A549 (cell line): Measurements from ENCODE around the gene AIG1. TPM values are rescaled to one million over a fixed set of nuclear protein-coding genes. Genes with fewer than 3 reads are reported as not detected.

Experiments used
- ATAC-seq, 2 experiments: fragments of 200-7000 bp in 1 of 2; fragments of >200 bp in 1 of 2; cut with Nextera tagmentation in 1 of 2; cut with Tn5 transposase in 1 of 2; 3 replicates each; pipeline versions ENCODE4 v1.8.0 to v1.9.1; 2018 to 2020; ENCODE audit warnings: mild to moderate bottlenecking in 1 of 2, moderate library complexity in 1 of 2
- CTCF ChIA-PET: fragments of 300-600 bp; sonication (Branson Sonifier 250); formaldehyde crosslinking; extraction: SDS; loops from one replicate; lab custom pipeline; 2021; ENCODE audit warnings: antibody characterized with exemption, inconsistent platforms; lab: Yijun Ruan, JAX
- POLR2A ChIA-PET: fragments of 350-600 bp; formaldehyde crosslinking; extraction: SDS; loops from one replicate; lab custom pipeline; 2021; ENCODE audit warnings: antibody characterized with exemption, inconsistent platforms; lab: Yijun Ruan, JAX
- DNase-seq, 2 experiments: peaks; one replicate each; pipeline versions ENCODE4 v3.0.0 to v3.0.0-alpha.2; 2011 to 2016; ENCODE audit warnings: low read depth in 1 of 2, low spot score in 1 of 2
- FAIRE-seq: peaks from 2 replicates; lab custom pipeline; 2011; peaks lifted over from hg19 to GRCh38; lab: Jason Lieb, UNC
- H3K27ac ChIP-seq, 2 experiments: fragments of >200 bp; sonication (Bioruptor Twin); formaldehyde crosslinking; 3 replicates each; pipeline ENCODE4 v1.5.1; 2016 to 2017
- H3K4me1 ChIP-seq: fragments of >200 bp; sonication (Bioruptor Twin); formaldehyde crosslinking; 3 replicates; pipeline ENCODE4 v1.6.1; 2016
- H3K4me2 ChIP-seq: fragments of >200 bp; sonication (Bioruptor Twin); formaldehyde crosslinking; 3 replicates; pipeline ENCODE4 v1.6.1; 2016
- H3K4me3 ChIP-seq: fragments of >200 bp; sonication (Bioruptor Twin); formaldehyde crosslinking; 3 replicates; pipeline ENCODE4 v1.5.1; 2016
- H3K9me3 ChIP-seq: fragments of >200 bp; sonication (Bioruptor Twin); formaldehyde crosslinking; 3 replicates; pipeline ENCODE4 v1.6.1; 2016
- BHLHE40 ChIP-seq: IDR thresholded peaks from 2 replicates; pipeline ENCODE4 v1.6.1; 2012; ENCODE audit warnings: low read depth, low read length, inconsistent platforms
- CEBPB ChIP-seq, 2 experiments: fragments of >200 bp in 1 of 2; sonication (Bioruptor Twin) in 1 of 2; formaldehyde crosslinking in 1 of 2; IDR thresholded peaks; 2 replicates each; pipeline ENCODE4 v1.6.1; 2012 to 2016
- EHMT2 ChIP-seq: fragments of 200-600 bp; sonication (generic); IDR thresholded peaks from 2 replicates; pipeline ENCODE4 v1.6.1; 2016; ENCODE audit warnings: antibody characterized with exemption, low read depth, mild to moderate bottlenecking, moderate library complexity
- EP300 ChIP-seq, 2 experiments: fragments of >200 bp; sonication (Bioruptor Twin); formaldehyde crosslinking; IDR thresholded peaks; 2 replicates in 1 of 2; 3 replicates in 1 of 2; pipeline ENCODE4 v1.6.1; 2016 to 2017
- ESRRA ChIP-seq: fragments of 150-350 bp; IDR thresholded peaks from 2 replicates; pipeline ENCODE4 v1.6.1; 2014; ENCODE audit warnings: mild to moderate bottlenecking, low read length, borderline replicate concordance
- FOSB ChIP-seq: fragments of 250-450 bp; sonication (Bioruptor Pico); IDR thresholded peaks from 2 replicates; pipeline ENCODE4 v1.5.0; 2020; ENCODE audit warnings: mild to moderate bottlenecking, moderate library complexity
- FOSL2 ChIP-seq, 2 experiments: fragments of 450-650 bp in 1 of 2; fragments of >200 bp in 1 of 2; sonication (Bioruptor Twin) in 1 of 2; formaldehyde crosslinking; IDR thresholded peaks; 2 replicates each; pipeline versions ENCODE4 v1.5.0 to v1.6.1; 2016 to 2020; ENCODE audit warnings: mild to moderate bottlenecking in 1 of 2, moderate library complexity in 1 of 2
- HDAC2 ChIP-seq: fragments of 200-600 bp; sonication (generic); IDR thresholded peaks from 2 replicates; pipeline ENCODE4 v1.6.1; 2016
- KDM1A ChIP-seq: fragments of 200-600 bp; sonication (generic); IDR thresholded peaks from 2 replicates; pipeline ENCODE4 v1.6.1; 2016; ENCODE audit warnings: low read depth, mild to moderate bottlenecking
- MAX ChIP-seq: IDR thresholded peaks from 2 replicates; pipeline ENCODE4 v1.6.1; 2012
- MAZ ChIP-seq: fragments of 150-350 bp; IDR thresholded peaks from 2 replicates; pipeline ENCODE4 v1.6.1; 2014; ENCODE audit warnings: antibody characterized with exemption, low read depth, low read length, borderline replicate concordance
- MYC ChIP-seq: IDR thresholded peaks from 2 replicates; pipeline ENCODE4 v1.6.1; 2012; ENCODE audit warnings: mild to moderate bottlenecking, inconsistent platforms, low read length, improper control_type of control experiment, borderline replicate concordance
- NFE2L2 ChIP-seq: fragments of 150-350 bp; conservative IDR thresholded peaks from 2 replicates; pipeline ENCODE4 v1.6.1; 2014; ENCODE audit warnings: low read length
- NPAS2 ChIP-seq: fragments of 250-450 bp; sonication (Bioruptor Pico); IDR thresholded peaks from 2 replicates; pipeline ENCODE4 v1.8.0; 2022; ENCODE audit warnings: mild to moderate bottlenecking, moderate library complexity, borderline replicate concordance
- NR3C1 ChIP-seq: fragments of >200 bp; sonication (Bioruptor Twin); formaldehyde crosslinking; IDR thresholded peaks from 3 replicates; pipeline ENCODE4 v1.6.1; 2017
- POLR2A ChIP-seq: IDR thresholded peaks from 2 replicates; pipeline ENCODE4 v1.6.1; 2012; ENCODE audit warnings: mild to moderate bottlenecking, low read length
- POLR2AphosphoS2 ChIP-seq: conservative IDR thresholded peaks from 2 replicates; pipeline ENCODE4 v1.6.1; 2012; ENCODE audit warnings: low read length, improper control_type of control experiment, inconsistent platforms
- RAD21 ChIP-seq, 2 experiments: fragments of >200 bp in 1 of 2; sonication (Bioruptor Twin) in 1 of 2; formaldehyde crosslinking in 1 of 2; IDR thresholded peaks in 1 of 2; conservative IDR thresholded peaks in 1 of 2; 2 replicates in 1 of 2; 3 replicates in 1 of 2; pipeline ENCODE4 v1.6.1; 2012 to 2018; ENCODE audit warnings: inconsistent platforms in 1 of 2
- RFX5 ChIP-seq: fragments of 450-650 bp; IDR thresholded peaks from 2 replicates; pipeline ENCODE4 v1.7.1; 2014; ENCODE audit warnings: antibody characterized with exemption, mild to moderate bottlenecking, moderate library complexity
- RNF2 ChIP-seq: fragments of 200-600 bp; sonication (generic); IDR thresholded peaks from 2 replicates; pipeline ENCODE4 v1.6.1; 2016; ENCODE audit warnings: low read depth, mild to moderate bottlenecking, antibody characterized with exemption, moderate library complexity, borderline replicate concordance
- SREBF2 ChIP-seq: fragments of 450-650 bp; IDR thresholded peaks from 2 replicates; pipeline ENCODE4 v1.6.1; 2014; ENCODE audit warnings: mild to moderate bottlenecking, moderate library complexity
- TP53 ChIP-seq: fragments of 250-450 bp; sonication (Bioruptor Pico); IDR thresholded peaks from 2 replicates; pipeline ENCODE4 v1.5.0; 2021; ENCODE audit warnings: mild to moderate bottlenecking, moderate library complexity
- ZFP36 ChIP-seq: fragments of 450-650 bp; IDR thresholded peaks from 2 replicates; pipeline ENCODE4 v1.6.1; 2014; ENCODE audit warnings: borderline replicate concordance; ENCODE audit not compliant: partially characterized antibody
- WGBS: methylation state at CpG from one replicate; pipeline ENCODE4 v1.1.6; 2017; ENCODE audit errors: missing lambda C conversion rate; 5-methylcytosine and 5-hydroxymethylcytosine counted together
- polyA plus RNA-seq, 4 experiments: library from polyadenylated mRNA; depleted of rRNA in 3 of 4; stranded (reverse); fragments of >200 nt; fragmentation: RNase III in 1 of 4; extraction: RNeasy Plus Mini Kit Qiagen cat#74134 plus additional on column Dnase treatment in 1 of 4; gene quantifications; 2 replicates in 3 of 4; 3 replicates in 1 of 4; pipeline ENCODE4 v1.2.3, GENCODE V29; 2011 to 2017
- TF ChIP-seq, protein P1 (sequence below): fragments of 150-350 bp; IDR thresholded peaks from 2 replicates; pipeline ENCODE4 v1.6.1; 2014; ENCODE audit warnings: low read depth, mild to moderate bottlenecking, low read length
- TF ChIP-seq, protein P2 (sequence below): fragments of 250-450 bp; sonication (Bioruptor Pico); IDR thresholded peaks from 2 replicates; pipeline ENCODE4 v1.5.0; 2020; ENCODE audit warnings: low read depth, mild to moderate bottlenecking, moderate library complexity
- TF ChIP-seq, protein P3 (sequence below): fragments of 250-450 bp; sonication (Bioruptor Pico); IDR thresholded peaks from 2 replicates; pipeline ENCODE4 v1.5.0; 2021; ENCODE audit warnings: mild to moderate bottlenecking, moderate library complexity, borderline replicate concordance
- TF ChIP-seq, protein P4 (sequence below): IDR thresholded peaks from 2 replicates; pipeline ENCODE4 v1.6.1; 2012; ENCODE audit warnings: low read depth, borderline replicate concordance
- TF ChIP-seq, protein P5 (sequence below): fragments of 200-600 bp; sonication (generic); IDR thresholded peaks from 2 replicates; pipeline ENCODE4 v1.6.1; 2016; ENCODE audit warnings: antibody characterized with exemption, mild to moderate bottlenecking, moderate library complexity

The AIG1 gene
- polyA plus RNA-seq, 2 of the 4 experiments (the other 2 are of a cell fraction): 29.5 to 38.3 TPM

- TF ChIP-seq MAX: no peak
- TF ChIP-seq POLR2A: no peak
- TF ChIP-seq KDM1A: no peak
- no peak for TF ChIP-seq NR3C1
- no peak for TF ChIP-seq RAD21 (conservative IDR thresholded peaks at IDR 0.05 in 1 of 2, IDR thresholded peaks at IDR 0.05 in 1 of 2)
- no peak for TF ChIP-seq RFX5
- TF ChIP-seq ESRRA: no peak
- TF ChIP-seq, protein P1, sequence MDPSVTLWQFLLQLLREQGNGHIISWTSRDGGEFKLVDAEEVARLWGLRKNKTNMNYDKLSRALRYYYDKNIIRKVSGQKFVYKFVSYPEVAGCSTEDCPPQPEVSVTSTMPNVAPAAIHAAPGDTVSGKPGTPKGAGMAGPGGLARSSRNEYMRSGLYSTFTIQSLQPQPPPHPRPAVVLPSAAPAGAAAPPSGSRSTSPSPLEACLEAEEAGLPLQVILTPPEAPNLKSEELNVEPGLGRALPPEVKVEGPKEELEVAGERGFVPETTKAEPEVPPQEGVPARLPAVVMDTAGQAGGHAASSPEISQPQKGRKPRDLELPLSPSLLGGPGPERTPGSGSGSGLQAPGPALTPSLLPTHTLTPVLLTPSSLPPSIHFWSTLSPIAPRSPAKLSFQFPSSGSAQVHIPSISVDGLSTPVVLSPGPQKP: no peak
- no peak for TF ChIP-seq HDAC2
- no peak for TF ChIP-seq NPAS2
- Histone ChIP-seq H3K27ac (no peak overlapping the region), H3K4me2 (no peak overlapping the region), H3K9me3 (no peaks in the 10 kb centered on the region), H3K4me1 (no peaks in the 10 kb centered on the region), H3K4me3 (no peak overlapping the region)
- no peak for DNase-seq
- no peak for FAIRE-seq
- ChIA-PET CTCF (no interaction called here), POLR2A (no interaction called here)
- ATAC-seq: no peak
- 100% methylated on average over 1 of the region's 1 CpG for WGBS
Measured at GRCh38 chr6:143117108-143117507, 56.4 kb downstream of the AIG1 start.

- no peak overlapping the region for H3K4me3 ChIP-seq
- WGBS: 84% methylated on average over 2 of the region's 2 CpGs
- DNase-seq (no peak), ATAC-seq (no peak), FAIRE-seq (no peak)
- ChIA-PET CTCF (no interaction called here), POLR2A (no interaction called here)
- H3K4me1 ChIP-seq: no peaks in the 10 kb centered on the region
- no peaks in the 10 kb centered on the region for H3K9me3 ChIP-seq
- TF ChIP-seq BHLHE40 (no peak), EHMT2 (no peak), MAZ (no peak), HDAC2 (no peak), NFE2L2 (no peak), ZFP36 (no peak), FOSB (CRISPR knock-in tag) (no peak), EP300 (IDR thresholded peaks at IDR 0.05) (no peak)
- TF ChIP-seq, protein P2, sequence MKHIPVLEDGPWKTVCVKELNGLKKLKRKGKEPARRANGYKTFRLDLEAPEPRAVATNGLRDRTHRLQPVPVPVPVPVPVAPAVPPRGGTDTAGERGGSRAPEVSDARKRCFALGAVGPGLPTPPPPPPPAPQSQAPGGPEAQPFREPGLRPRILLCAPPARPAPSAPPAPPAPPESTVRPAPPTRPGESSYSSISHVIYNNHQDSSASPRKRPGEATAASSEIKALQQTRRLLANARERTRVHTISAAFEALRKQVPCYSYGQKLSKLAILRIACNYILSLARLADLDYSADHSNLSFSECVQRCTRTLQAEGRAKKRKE (CRISPR knock-in tag): no peak
- TF ChIP-seq, protein P3, sequence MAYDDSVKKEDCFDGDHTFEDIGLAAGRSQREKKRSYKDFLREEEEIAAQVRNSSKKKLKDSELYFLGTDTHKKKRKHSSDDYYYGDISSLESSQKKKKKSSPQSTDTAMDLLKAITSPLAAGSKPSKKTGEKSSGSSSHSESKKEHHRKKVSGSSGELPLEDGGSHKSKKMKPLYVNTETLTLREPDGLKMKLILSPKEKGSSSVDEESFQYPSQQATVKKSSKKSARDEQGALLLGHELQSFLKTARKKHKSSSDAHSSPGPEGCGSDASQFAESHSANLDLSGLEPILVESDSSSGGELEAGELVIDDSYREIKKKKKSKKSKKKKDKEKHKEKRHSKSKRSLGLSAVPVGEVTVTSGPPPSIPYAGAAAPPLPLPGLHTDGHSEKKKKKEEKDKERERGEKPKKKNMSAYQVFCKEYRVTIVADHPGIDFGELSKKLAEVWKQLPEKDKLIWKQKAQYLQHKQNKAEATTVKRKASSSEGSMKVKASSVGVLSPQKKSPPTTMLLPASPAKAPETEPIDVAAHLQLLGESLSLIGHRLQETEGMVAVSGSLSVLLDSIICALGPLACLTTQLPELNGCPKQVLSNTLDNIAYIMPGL (CRISPR knock-in tag): no peak
- no peak overlapping the region for H3K4me2 ChIP-seq
- H3K27ac ChIP-seq: no peak overlapping the region
Measured at GRCh38 chr6:143119260-143119659, 58.6 kb downstream of the AIG1 start.

DNA sequence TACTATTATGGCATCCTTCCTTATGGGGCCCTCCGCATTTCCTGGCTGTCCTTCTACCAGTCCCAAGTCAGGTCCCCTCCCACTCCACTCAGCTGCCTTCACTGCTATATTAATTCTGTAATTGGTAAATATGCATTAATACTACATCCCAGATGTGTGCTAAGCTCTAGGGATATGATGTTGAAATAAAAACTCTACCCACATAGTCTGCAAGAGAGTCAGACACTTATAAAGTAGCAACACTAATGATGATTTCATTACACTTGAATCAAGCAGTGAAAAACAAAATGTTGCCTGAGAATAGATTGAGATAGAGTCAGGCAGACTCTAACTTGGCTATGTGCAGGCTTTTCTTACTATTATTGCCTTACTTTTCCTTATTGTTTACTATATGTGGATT, 62.4 kb downstream of the AIG1 start:
- 93% methylated on average over 1 of the region's 1 CpG for WGBS
- Histone ChIP-seq H3K4me1 (no peaks in the 10 kb centered on the region), H3K27ac (no peak overlapping the region), H3K9me3 (no peaks in the 10 kb centered on the region), H3K4me2 (no peak overlapping the region), H3K4me3 (no peak overlapping the region)
- DNase-seq (no peak), FAIRE-seq (no peak), ATAC-seq (no peak)
- POLR2A ChIA-PET: no interaction called here
- CTCF ChIA-PET: no interaction called here
- TF ChIP-seq, protein P4, sequence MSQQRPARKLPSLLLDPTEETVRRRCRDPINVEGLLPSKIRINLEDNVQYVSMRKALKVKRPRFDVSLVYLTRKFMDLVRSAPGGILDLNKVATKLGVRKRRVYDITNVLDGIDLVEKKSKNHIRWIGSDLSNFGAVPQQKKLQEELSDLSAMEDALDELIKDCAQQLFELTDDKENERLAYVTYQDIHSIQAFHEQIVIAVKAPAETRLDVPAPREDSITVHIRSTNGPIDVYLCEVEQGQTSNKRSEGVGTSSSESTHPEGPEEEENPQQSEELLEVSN: no peak
- TF ChIP-seq POLR2A (no peak), MYC (no peak), BHLHE40 (no peak), SREBF2 (no peak), RAD21 (conservative IDR thresholded peaks at IDR 0.05 in 1 of 2, IDR thresholded peaks at IDR 0.05 in 1 of 2) (no peak), POLR2AphosphoS2 (no peak), ZFP36 (no peak), CEBPB (IDR thresholded peaks at IDR 0.05) (no peak), TP53 (CRISPR knock-in tag) (no peak), RNF2 (no peak), FOSL2 (IDR thresholded peaks at IDR 0.05) (no peak), FOSL2 (CRISPR knock-in tag; IDR thresholded peaks at IDR 0.05) (no peak)
- TF ChIP-seq, protein P5, sequence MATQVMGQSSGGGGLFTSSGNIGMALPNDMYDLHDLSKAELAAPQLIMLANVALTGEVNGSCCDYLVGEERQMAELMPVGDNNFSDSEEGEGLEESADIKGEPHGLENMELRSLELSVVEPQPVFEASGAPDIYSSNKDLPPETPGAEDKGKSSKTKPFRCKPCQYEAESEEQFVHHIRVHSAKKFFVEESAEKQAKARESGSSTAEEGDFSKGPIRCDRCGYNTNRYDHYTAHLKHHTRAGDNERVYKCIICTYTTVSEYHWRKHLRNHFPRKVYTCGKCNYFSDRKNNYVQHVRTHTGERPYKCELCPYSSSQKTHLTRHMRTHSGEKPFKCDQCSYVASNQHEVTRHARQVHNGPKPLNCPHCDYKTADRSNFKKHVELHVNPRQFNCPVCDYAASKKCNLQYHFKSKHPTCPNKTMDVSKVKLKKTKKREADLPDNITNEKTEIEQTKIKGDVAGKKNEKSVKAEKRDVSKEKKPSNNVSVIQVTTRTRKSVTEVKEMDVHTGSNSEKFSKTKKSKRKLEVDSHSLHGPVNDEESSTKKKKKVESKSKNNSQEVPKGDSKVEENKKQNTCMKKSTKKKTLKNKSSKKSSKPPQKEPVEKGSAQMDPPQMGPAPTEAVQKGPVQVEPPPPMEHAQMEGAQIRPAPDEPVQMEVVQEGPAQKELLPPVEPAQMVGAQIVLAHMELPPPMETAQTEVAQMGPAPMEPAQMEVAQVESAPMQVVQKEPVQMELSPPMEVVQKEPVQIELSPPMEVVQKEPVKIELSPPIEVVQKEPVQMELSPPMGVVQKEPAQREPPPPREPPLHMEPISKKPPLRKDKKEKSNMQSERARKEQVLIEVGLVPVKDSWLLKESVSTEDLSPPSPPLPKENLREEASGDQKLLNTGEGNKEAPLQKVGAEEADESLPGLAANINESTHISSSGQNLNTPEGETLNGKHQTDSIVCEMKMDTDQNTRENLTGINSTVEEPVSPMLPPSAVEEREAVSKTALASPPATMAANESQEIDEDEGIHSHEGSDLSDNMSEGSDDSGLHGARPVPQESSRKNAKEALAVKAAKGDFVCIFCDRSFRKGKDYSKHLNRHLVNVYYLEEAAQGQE: no peak
